NCI-H748 (cell line): Measurements from ENCODE around the gene CCDC33.
"Not testable (repeated sequence)": the region's sequence is repeated elsewhere in the genome, so short reads cannot be mapped to it uniquely, and the experiment has no call there.

Source experiments
- DNase-seq: peaks from one replicate; lab custom pipeline; 2025; ENCODE audit not compliant: unreplicated experiment; lab: John Stamatoyannopoulos, UW

The CCDC33 gene

GRCh38 chr15:74356050-74356449, 119.9 kb downstream of the CCDC33 start:
- not testable (repeated sequence) for DNase-seq

GRCh38 chr15:74357514-74357913, 121.4 kb downstream of the CCDC33 start:
- DNase-seq, result not testable (repeated sequence)

GRCh38 chr15:74359376-74359775, 123.2 kb downstream of the CCDC33 start:
- DNase-seq, result not testable (repeated sequence)

GRCh38 chr15:74360855-74361254, 124.7 kb downstream of the CCDC33 start:
- not testable (repeated sequence) for DNase-seq

- no peak for DNase-seq
These were observed 126.4 kb downstream of the CCDC33 start for GRCh38 chr15:74362482-74362881.

- DNase-seq, result no peak
These were observed 128.9 kb downstream of the CCDC33 start for GRCh38 chr15:74364936-74365597.

GRCh38 chr15:74365598-74366445, 129.7 kb downstream of the CCDC33 start:
- no peak for DNase-seq

GRCh38 chr15:74367296-74367854, 131.2 kb downstream of the CCDC33 start, which contains the start of gene CYP11A1:
Gene CYP11A1 (minus strand): TSS chr15:74367646. CDS start chr15:74367585, 61 bp downstream.
- no peak for DNase-seq

- DNase-seq, result no peak
These were observed 132.0 kb downstream of the CCDC33 start for GRCh38 chr15:74368121-74368520.

- no peak for DNase-seq
These were observed 133.1 kb downstream of the CCDC33 start for GRCh38 chr15:74369084-74369745.

- no peak for DNase-seq
These were observed 133.6 kb downstream of the CCDC33 start for GRCh38 chr15:74369756-74370155.

- DNase-seq, result no peak
These were observed 134.3 kb downstream of the CCDC33 start for GRCh38 chr15:74370471-74370870.

GRCh38 chr15:74373056-74373650, 137.0 kb downstream of the CCDC33 start:
- no peak for DNase-seq

- peak; percentile 91 for DNase-seq
These were observed 137.9 kb downstream of the CCDC33 start for GRCh38 chr15:74373731-74374647.

- no peak for DNase-seq
These were observed 138.6 kb downstream of the CCDC33 start for GRCh38 chr15:74374648-74375302.

- DNase-seq, result peak; percentile 78
These were observed 139.2 kb downstream of the CCDC33 start for GRCh38 chr15:74375303-74375693.

GRCh38 chr15:74376226-74376625, 140.1 kb downstream of the CCDC33 start:
- DNase-seq, result no peak

- DNase-seq, result no peak
These were observed 140.9 kb downstream of the CCDC33 start for GRCh38 chr15:74376825-74377581.
